GM19438 (cell line): ENCODE measurements around the gene TBC1D5.
"Not testable (repeated sequence)": the region's sequence is repeated elsewhere in the genome, so short reads cannot be mapped to it uniquely, and the experiment has no call there.

Experiments used
- ATAC-seq: cut with Tn5 transposase; IDR thresholded peaks from one replicate; pipeline ENCODE4 v1.9.1; 2021; ENCODE audit warnings: low read depth; ENCODE audit not compliant: unreplicated experiment

The TBC1D5 gene

GRCh38 chr3:17373304-17373703 lies 369.1 kb downstream of the TBC1D5 start:
- no peak for ATAC-seq

GRCh38 chr3:17372362-17373210 lies 369.8 kb downstream of the TBC1D5 start:
- ATAC-seq = no peak

- ATAC-seq = no peak
Observed at GRCh38 chr3:17369973-17370372, 372.5 kb downstream of the TBC1D5 start.

GRCh38 chr3:17367171-17367570 lies 375.3 kb downstream of the TBC1D5 start:
- no peak for ATAC-seq

GRCh38 chr3:17360991-17361390 lies 381.4 kb downstream of the TBC1D5 start:
- no peak for ATAC-seq

GRCh38 chr3:17359911-17360310 lies 382.5 kb downstream of the TBC1D5 start:
- ATAC-seq = no peak

- no peak for ATAC-seq
Observed at GRCh38 chr3:17357035-17357710, 385.3 kb downstream of the TBC1D5 start.

- no peak for ATAC-seq
Observed at GRCh38 chr3:17356585-17356984, 385.8 kb downstream of the TBC1D5 start.

- no peak for ATAC-seq
Observed at GRCh38 chr3:17355591-17355990, 386.8 kb downstream of the TBC1D5 start.

- no peak for ATAC-seq
Observed at GRCh38 chr3:17354341-17354740, 388.1 kb downstream of the TBC1D5 start.

- ATAC-seq = no peak
Observed at GRCh38 chr3:17352620-17353019, 389.8 kb downstream of the TBC1D5 start.

GRCh38 chr3:17351193-17351592 lies 391.2 kb downstream of the TBC1D5 start:
- ATAC-seq = not testable (repeated sequence)

- no peak for ATAC-seq
Observed at GRCh38 chr3:17349093-17349492, 393.3 kb downstream of the TBC1D5 start.

GRCh38 chr3:17342119-17342518 lies 400.3 kb downstream of the TBC1D5 start:
- ATAC-seq = no peak

GRCh38 chr3:17340693-17341092 lies 401.7 kb downstream of the TBC1D5 start:
- ATAC-seq = no peak

GRCh38 chr3:17340261-17340660 lies 402.2 kb downstream of the TBC1D5 start:
- ATAC-seq = no peak

GRCh38 chr3:17339132-17339575 lies 403.3 kb downstream of the TBC1D5 start:
- no peak for ATAC-seq

- ATAC-seq = no peak
Observed at GRCh38 chr3:17336291-17336690, 406.1 kb downstream of the TBC1D5 start.

GRCh38 chr3:17333893-17334292 lies 408.5 kb downstream of the TBC1D5 start:
- ATAC-seq = no peak

GRCh38 chr3:17333446-17333845 lies 409.0 kb downstream of the TBC1D5 start:
- no peak for ATAC-seq

- ATAC-seq = no peak
Observed at GRCh38 chr3:17330660-17331059, 411.8 kb downstream of the TBC1D5 start.

GRCh38 chr3:17329927-17330326 lies 412.5 kb downstream of the TBC1D5 start:
- ATAC-seq = no peak
